ENCODE data around the gene TRAPPC2.

The TRAPPC2 gene

GRCh38 chrX:13695601-13696115 lies 38.8 kb downstream of the TRAPPC2 start:
- TF ChIP-seq CTCF (IDR thresholded peaks at IDR 0.05; ENCODE audit: control insufficient read depth, insufficient read depth, low read depth, low read length, missing control alignments), result no peak
- no peak for DNase-seq (ENCODE audit: low read depth)
- no peak overlapping the region for H3K4me3 ChIP-seq (ENCODE audit: control insufficient read depth, low read depth, low read length)

- no peak for TF ChIP-seq CTCF (IDR thresholded peaks at IDR 0.05; ENCODE audit: control insufficient read depth, insufficient read depth, low read depth, low read length, missing control alignments)
- no peak for DNase-seq (ENCODE audit: low read depth)
- no peak overlapping the region for H3K4me3 ChIP-seq (ENCODE audit: control insufficient read depth, low read depth, low read length)
Measured at GRCh38 chrX:13694983-13695382, 39.4 kb downstream of the TRAPPC2 start.

- no peak overlapping the region for H3K4me3 ChIP-seq (ENCODE audit: control insufficient read depth, low read depth, low read length)
- TF ChIP-seq CTCF (IDR thresholded peaks at IDR 0.05; ENCODE audit: control insufficient read depth, insufficient read depth, low read depth, low read length, missing control alignments), result no peak
- no peak for DNase-seq (ENCODE audit: low read depth)
Measured at GRCh38 chrX:13694359-13694758, 40.1 kb downstream of the TRAPPC2 start.

GRCh38 chrX:13693341-13693961 lies 41.0 kb downstream of the TRAPPC2 start:
- H3K4me3 ChIP-seq (ENCODE audit: control insufficient read depth, low read depth, low read length), result no peak overlapping the region
- no peak for TF ChIP-seq CTCF (IDR thresholded peaks at IDR 0.05; ENCODE audit: control insufficient read depth, insufficient read depth, low read depth, low read length, missing control alignments)
- no peak for DNase-seq (ENCODE audit: low read depth)

GRCh38 chrX:13692771-13693231 lies 41.6 kb downstream of the TRAPPC2 start:
- no peak for TF ChIP-seq CTCF (IDR thresholded peaks at IDR 0.05; ENCODE audit: control insufficient read depth, insufficient read depth, low read depth, low read length, missing control alignments)
- H3K4me3 ChIP-seq (ENCODE audit: control insufficient read depth, low read depth, low read length), result no peak overlapping the region
- no peak for DNase-seq (ENCODE audit: low read depth)

- TF ChIP-seq CTCF (IDR thresholded peaks at IDR 0.05; ENCODE audit: control insufficient read depth, insufficient read depth, low read depth, low read length, missing control alignments), result no peak
- H3K4me3 ChIP-seq (ENCODE audit: control insufficient read depth, low read depth, low read length), result no peak overlapping the region
- no peak for DNase-seq (ENCODE audit: low read depth)
Measured at GRCh38 chrX:13691841-13692371, 42.5 kb downstream of the TRAPPC2 start.
